Ovary (tissue), 9 donors: ENCODE results near the gene UFD1. TPM values are rescaled to one million over a fixed set of nuclear protein-coding genes. Genes with fewer than 3 reads are reported as not detected.

Experiments
- DNase-seq, 5 donors: peaks; one replicate each; pipeline ENCODE4 v3.0.0-alpha.2; 2019 to 2020
- H3K27ac ChIP-seq, 2 donors: fragments of 200-600 bp; one replicate each; pipeline versions ENCODE4 v1.5.1 to v1.8.0; 2019 to 2022
- H3K27me3 ChIP-seq: fragments of 200-600 bp; one replicate; pipeline ENCODE4 v1.8.0; 2022
- H3K36me3 ChIP-seq: fragments of 200-600 bp; sonication (generic); one replicate; pipeline ENCODE4 v1.5.1; 2019
- H3K4me1 ChIP-seq: one replicate; pipeline ENCODE4 v1.8.1; 2013; ENCODE audit warnings: mild to moderate bottlenecking, moderate library complexity; ENCODE audit not compliant: insufficient read depth
- H3K4me3 ChIP-seq: fragments of 200-600 bp; sonication (generic); one replicate; pipeline ENCODE4 v1.5.1; 2017
- H3K9me3 ChIP-seq, 2 donors: fragments of 200-600 bp in 1 of 2; sonication (generic) in 1 of 2; one replicate each; pipeline versions ENCODE4 v1.5.1 to v1.8.1; 2013 to 2019; ENCODE audit warnings: mild to moderate bottlenecking in 1 of 2, moderate library complexity in 1 of 2
- EP300 ChIP-seq: sonication (generic); formaldehyde crosslinking; IDR thresholded peaks from one replicate; pipeline ENCODE4 v1.6.1; 2017; ENCODE audit warnings: antibody characterized with exemption
- POLR2A ChIP-seq: fragments of 450-650 bp; IDR thresholded peaks from one replicate; pipeline ENCODE4 v1.6.1; 2017; ENCODE audit warnings: antibody characterized with exemption, mild to moderate bottlenecking, moderate library complexity
- WGBS, 3 donors: extraction: QIAGEN DNeasy Blood & Tissue Kit in 1 of 3; methylation state at CpG; one replicate each; pipeline versions ENCODE4 v1.1.5 to v1.1.7; 2013 to 2017; 5-methylcytosine and 5-hydroxymethylcytosine counted together
- intact Hi-C, 4 donors: fragments of 100-400 bp; cut with DNase I; formaldehyde crosslinking; loops; one replicate each; pipeline versions ENCODE4 v1.11.0 to v1.15.1; 2022 to 2023
- polyA plus RNA-seq, 2 donors: library from polyadenylated mRNA; stranded (reverse); fragments of 200-250 nt in 1 of 2; fragments of 350-450 nt in 1 of 2; fragmentation: Illumina TruSeq in 1 of 2; extraction: RNeasy Lipid Tissue Mini Kit (QIAGEN cat#74804) in 1 of 2; gene quantifications; one replicate each; pipeline ENCODE4 v1.2.3, GENCODE V29; 2013 to 2014
- total RNA-seq, 7 donors: library from RNA; depleted of rRNA in 2 of 7; stranded (reverse); fragments of >200 nt in 2 of 7; fragmentation: NEBNext Ultra II Directional in 3 of 7; extraction: Animal tissue kit (Norgen Biotek cat#: 25700) in 3 of 7; gene quantifications; one replicate each; pipeline versions ENCODE4 v1.1.0 to v1.2.4, GENCODE V29; 2016 to 2023
- TF ChIP-seq, protein P1 (sequence below), 3 donors: fragments of 450-650 bp in 2 of 3; fragments of 200-600 bp in 1 of 3; IDR thresholded peaks; one replicate each; pipeline versions ENCODE4 v1.5.1 to v1.8.0; 2016 to 2022; ENCODE audit warnings: antibody characterized with exemption in 3 of 3, mild to moderate bottlenecking in 1 of 3
- donor health status: DM: no; HTN: no; CAD: no; lungs with moderate emphysema.
- donor health status: DM: no; HTN: no; CAD: no.
- donor health status: Bipolar disorder and iron deficiency.
- donor health status: DM: yes; HTN: yes; CAD: no.
- donor health status: DM: no; HTN: no; CAD: no.
- donor health status: DM: yes; HTN: yes; CAD: no.

The UFD1 gene
- total and polyA plus RNA-seq, 9 donors: 19.9 to 84.5 (median 34.1) TPM

- no peak for DNase-seq
- H3K4me3 ChIP-seq: no peak overlapping the region
- intact Hi-C loops: no loop called here
- TF ChIP-seq EP300: no peak
- TF ChIP-seq POLR2A: no peak
- TF ChIP-seq, protein P1, sequence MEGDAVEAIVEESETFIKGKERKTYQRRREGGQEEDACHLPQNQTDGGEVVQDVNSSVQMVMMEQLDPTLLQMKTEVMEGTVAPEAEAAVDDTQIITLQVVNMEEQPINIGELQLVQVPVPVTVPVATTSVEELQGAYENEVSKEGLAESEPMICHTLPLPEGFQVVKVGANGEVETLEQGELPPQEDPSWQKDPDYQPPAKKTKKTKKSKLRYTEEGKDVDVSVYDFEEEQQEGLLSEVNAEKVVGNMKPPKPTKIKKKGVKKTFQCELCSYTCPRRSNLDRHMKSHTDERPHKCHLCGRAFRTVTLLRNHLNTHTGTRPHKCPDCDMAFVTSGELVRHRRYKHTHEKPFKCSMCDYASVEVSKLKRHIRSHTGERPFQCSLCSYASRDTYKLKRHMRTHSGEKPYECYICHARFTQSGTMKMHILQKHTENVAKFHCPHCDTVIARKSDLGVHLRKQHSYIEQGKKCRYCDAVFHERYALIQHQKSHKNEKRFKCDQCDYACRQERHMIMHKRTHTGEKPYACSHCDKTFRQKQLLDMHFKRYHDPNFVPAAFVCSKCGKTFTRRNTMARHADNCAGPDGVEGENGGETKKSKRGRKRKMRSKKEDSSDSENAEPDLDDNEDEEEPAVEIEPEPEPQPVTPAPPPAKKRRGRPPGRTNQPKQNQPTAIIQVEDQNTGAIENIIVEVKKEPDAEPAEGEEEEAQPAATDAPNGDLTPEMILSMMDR (IDR thresholded peaks at IDR 0.05): no peak
- no peak overlapping the region for H3K27ac ChIP-seq
- H3K27me3 ChIP-seq: no peaks in the 10 kb centered on the region
- H3K4me1 ChIP-seq: no peaks in the 10 kb centered on the region
- H3K36me3 ChIP-seq: no peaks in the 10 kb centered on the region
- H3K9me3 ChIP-seq: no peaks in the 10 kb centered on the region
- 67 to 83% (median 71%) methylated on average over 4 of the region's 4 CpGs for WGBS, 3 donors
Observed at GRCh38 chr22:19455585-19456370, 23.2 kb downstream of the UFD1 start.

GRCh38 chr22:19455033-19455432, 24.0 kb downstream of the UFD1 start:
- DNase-seq: no peak
- intact Hi-C loops: no loop called here
- WGBS, 3 donors: 95 to 98% (median 97%) methylated on average over 2 of the region's 2 CpGs
- H3K4me3 ChIP-seq: no peak overlapping the region
- H3K27me3 ChIP-seq: no peaks in the 10 kb centered on the region
- TF ChIP-seq EP300 (no peak), POLR2A (no peak)
- TF ChIP-seq, protein P1 (IDR thresholded peaks at IDR 0.05): no peak
- no peaks in the 10 kb centered on the region for H3K9me3 ChIP-seq
- H3K4me1 ChIP-seq: no peaks in the 10 kb centered on the region
- no peak overlapping the region for H3K27ac ChIP-seq
- no peaks in the 10 kb centered on the region for H3K36me3 ChIP-seq

GRCh38 chr22:19454156-19454555, 24.8 kb downstream of the UFD1 start:
- no peaks in the 10 kb centered on the region for H3K27me3 ChIP-seq
- intact Hi-C loops: no loop called here
- no peaks in the 10 kb centered on the region for H3K9me3 ChIP-seq
- H3K36me3 ChIP-seq: no peaks in the 10 kb centered on the region
- 66 to 69% (median 69%) methylated on average over 6 of the region's 6 CpGs for WGBS, 3 donors
- H3K4me1 ChIP-seq: no peaks in the 10 kb centered on the region
- TF ChIP-seq POLR2A (no peak), EP300 (no peak)
- TF ChIP-seq, protein P1 (IDR thresholded peaks at IDR 0.05): no peak
- no peak overlapping the region for H3K27ac ChIP-seq
- DNase-seq: peak in 1 of 5 donors; percentile 16
- H3K4me3 ChIP-seq: no peak overlapping the region

DNA sequence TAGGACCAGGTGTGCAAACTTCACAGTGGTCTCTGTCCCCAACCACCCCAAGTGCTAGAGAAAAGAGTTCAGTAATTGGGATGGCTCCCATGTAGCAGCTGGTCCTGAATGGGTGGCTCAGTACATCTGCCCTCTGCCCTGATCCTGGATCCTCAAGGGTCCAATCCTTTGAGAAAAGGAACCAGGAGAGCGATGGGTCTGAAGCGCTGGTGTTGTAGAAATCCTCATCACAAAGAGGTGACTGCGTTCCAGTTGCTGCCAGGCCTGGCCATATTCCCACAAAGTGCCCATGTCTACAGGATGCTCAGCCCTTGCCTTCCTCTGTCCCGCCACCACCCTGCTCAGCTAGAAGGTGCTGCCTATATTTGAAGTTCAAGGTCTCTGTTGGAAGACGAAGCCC, 25.3 kb downstream of the UFD1 start:
- H3K27me3 ChIP-seq: no peaks in the 10 kb centered on the region
- H3K36me3 ChIP-seq: no peaks in the 10 kb centered on the region
- no peak overlapping the region for H3K4me3 ChIP-seq
- H3K4me1 ChIP-seq: no peaks in the 10 kb centered on the region
- intact Hi-C loops: no loop called here
- WGBS, 3 donors: 82 to 98% (median 91%) methylated on average over 5 of the region's 5 CpGs
- no peak overlapping the region for H3K27ac ChIP-seq
- H3K9me3 ChIP-seq: no peaks in the 10 kb centered on the region
- DNase-seq: peak in 1 of 5 donors; percentile 21
- TF ChIP-seq POLR2A (no peak), EP300 (no peak)
- TF ChIP-seq, protein P1 (IDR thresholded peaks at IDR 0.05): no peak
